AG04450 (cell line): ENCODE measurements around the gene SEPTIN14. TPM values are rescaled to one million over a fixed set of nuclear protein-coding genes. Genes with fewer than 3 reads are reported as not detected.

Experiments used
- CTCF ChIA-PET: fragments of 300-600, 350-600 bp; formaldehyde crosslinking; extraction: SDS; loops from one replicate; lab custom pipeline; 2022; ENCODE audit warnings: antibody characterized with exemption, inconsistent platforms; lab: Charles Lee
- POLR2A ChIA-PET: fragments of 350-600 bp; formaldehyde crosslinking; extraction: SDS; loops from one replicate; lab custom pipeline; 2021; ENCODE audit warnings: antibody characterized with exemption, inconsistent platforms; lab: Yijun Ruan, JAX
- DNase-seq: peaks from one replicate; pipeline ENCODE4 v3.0.0-alpha.2; 2011; ENCODE audit warnings: low read depth, low spot score
- H3K27ac ChIP-seq: one replicate; pipeline ENCODE4 v1.5.1; 2012; ENCODE audit warnings: low read depth, low read length, control low read depth
- H3K27me3 ChIP-seq: one replicate; pipeline ENCODE4 v1.6.0; 2012; ENCODE audit warnings: low read length; ENCODE audit not compliant: control insufficient read depth, insufficient read depth
- H3K4me3 ChIP-seq: 2 replicates; pipeline ENCODE4 v1.5.1; 2011; ENCODE audit warnings: mild to moderate bottlenecking, low read depth, low read length, control low read depth
- H3K9me3 ChIP-seq: 2 replicates; pipeline ENCODE4 v1.5.1; 2012; ENCODE audit warnings: low read length; ENCODE audit not compliant: control insufficient read depth, insufficient read depth
- polyA plus RNA-seq: library from polyadenylated mRNA; depleted of rRNA; stranded (reverse); fragments of >200 nt; gene quantifications from 2 replicates; pipeline ENCODE4 v1.2.3, GENCODE V29; 2011
- TF ChIP-seq, protein P1 (sequence below): IDR thresholded peaks from 2 replicates; pipeline ENCODE4 v1.5.1; 2011; ENCODE audit warnings: low read depth, low read length, control low read depth, inconsistent platforms

SEPTIN14 gene
- polyA plus RNA-seq, 1 experiment: not detected

DNA sequence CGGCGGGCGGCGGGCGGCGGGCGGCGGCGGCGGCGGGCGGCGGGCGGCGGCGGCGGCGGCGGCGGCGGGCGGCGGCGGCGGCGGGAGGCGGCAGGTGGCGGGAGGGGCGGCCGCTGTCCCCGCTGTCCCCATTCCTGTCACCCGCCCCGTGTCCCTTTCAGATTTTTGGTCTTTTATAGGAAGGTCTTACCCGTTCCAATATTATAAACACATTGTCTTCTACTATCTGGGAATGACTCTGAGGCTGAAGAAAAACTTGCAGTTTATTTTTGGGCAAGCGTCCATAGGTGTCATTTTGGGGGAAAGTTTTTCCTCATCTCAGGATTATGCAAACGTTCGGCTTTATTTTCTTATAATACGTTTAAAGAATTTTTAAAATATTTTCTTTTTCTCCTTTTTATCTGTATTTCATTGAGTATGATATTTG lies 25.3 kb upstream of the SEPTIN14 start:
- H3K4me3 ChIP-seq: peak overlapping the region; percentile 71
- H3K27me3 ChIP-seq: no peaks in the 10 kb centered on the region
- no peak overlapping the region for H3K27ac ChIP-seq
- ChIA-PET POLR2A (no interaction called here), CTCF (no interaction called here)
- TF ChIP-seq, protein P1, sequence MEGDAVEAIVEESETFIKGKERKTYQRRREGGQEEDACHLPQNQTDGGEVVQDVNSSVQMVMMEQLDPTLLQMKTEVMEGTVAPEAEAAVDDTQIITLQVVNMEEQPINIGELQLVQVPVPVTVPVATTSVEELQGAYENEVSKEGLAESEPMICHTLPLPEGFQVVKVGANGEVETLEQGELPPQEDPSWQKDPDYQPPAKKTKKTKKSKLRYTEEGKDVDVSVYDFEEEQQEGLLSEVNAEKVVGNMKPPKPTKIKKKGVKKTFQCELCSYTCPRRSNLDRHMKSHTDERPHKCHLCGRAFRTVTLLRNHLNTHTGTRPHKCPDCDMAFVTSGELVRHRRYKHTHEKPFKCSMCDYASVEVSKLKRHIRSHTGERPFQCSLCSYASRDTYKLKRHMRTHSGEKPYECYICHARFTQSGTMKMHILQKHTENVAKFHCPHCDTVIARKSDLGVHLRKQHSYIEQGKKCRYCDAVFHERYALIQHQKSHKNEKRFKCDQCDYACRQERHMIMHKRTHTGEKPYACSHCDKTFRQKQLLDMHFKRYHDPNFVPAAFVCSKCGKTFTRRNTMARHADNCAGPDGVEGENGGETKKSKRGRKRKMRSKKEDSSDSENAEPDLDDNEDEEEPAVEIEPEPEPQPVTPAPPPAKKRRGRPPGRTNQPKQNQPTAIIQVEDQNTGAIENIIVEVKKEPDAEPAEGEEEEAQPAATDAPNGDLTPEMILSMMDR: no peak
- H3K9me3 ChIP-seq: no peaks in the 10 kb centered on the region
- DNase-seq: no peak

DNA sequence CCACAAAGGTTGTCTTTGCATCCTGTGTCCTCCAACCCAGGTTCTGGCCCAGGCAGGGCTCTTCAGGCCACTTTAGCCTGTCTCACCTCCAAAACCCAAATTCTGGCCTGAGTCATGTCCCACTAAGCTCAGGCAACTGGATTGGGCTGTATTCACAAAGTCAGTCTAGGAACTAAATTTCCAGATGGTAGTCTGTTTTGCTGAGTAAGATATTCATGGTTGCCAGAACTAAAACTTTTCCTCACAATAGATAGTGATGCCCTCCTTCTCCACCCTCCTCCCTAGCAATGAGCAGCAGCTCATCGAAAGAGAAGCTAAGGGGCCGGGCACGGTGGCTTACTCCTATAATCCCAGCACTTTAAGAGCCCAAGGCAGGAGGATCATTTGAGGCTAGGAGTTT lies 21.8 kb upstream of the SEPTIN14 start:
- no peaks in the 10 kb centered on the region for H3K9me3 ChIP-seq
- no peaks in the 10 kb centered on the region for H3K27me3 ChIP-seq
- ChIA-PET POLR2A (no interaction called here), CTCF (no interaction called here)
- no peak overlapping the region for H3K27ac ChIP-seq
- no peak overlapping the region for H3K4me3 ChIP-seq
- no peak for DNase-seq
- TF ChIP-seq, protein P1: no peak

DNA sequence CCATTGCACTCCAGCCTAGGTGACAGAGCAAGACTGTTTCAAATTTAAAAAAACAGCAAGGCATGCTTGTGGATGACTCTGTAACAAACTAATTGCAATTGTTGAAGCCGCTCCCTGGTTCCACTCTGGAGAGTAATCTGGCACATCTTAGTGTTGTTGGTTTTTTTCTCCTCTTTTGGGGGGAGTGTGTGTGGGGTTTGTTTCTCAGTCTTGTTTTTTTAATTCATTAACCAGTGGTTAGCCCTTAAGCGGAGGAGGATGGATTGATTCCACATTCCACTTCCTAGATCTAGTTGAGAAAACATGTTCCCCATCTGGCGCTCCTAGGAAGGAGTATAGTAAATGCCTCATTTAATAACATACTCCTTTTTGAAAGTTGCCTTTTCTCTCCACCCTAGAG lies 16.1 kb upstream of the SEPTIN14 start:
- Histone ChIP-seq H3K27ac (no peak overlapping the region), H3K27me3 (no peaks in the 10 kb centered on the region), H3K4me3 (no peak overlapping the region), H3K9me3 (no peaks in the 10 kb centered on the region; the same call in 1 of the 2 replicates)
- ChIA-PET CTCF (no interaction called here), POLR2A (no interaction called here)
- DNase-seq: no peak
- TF ChIP-seq, protein P1: no peak

DNA sequence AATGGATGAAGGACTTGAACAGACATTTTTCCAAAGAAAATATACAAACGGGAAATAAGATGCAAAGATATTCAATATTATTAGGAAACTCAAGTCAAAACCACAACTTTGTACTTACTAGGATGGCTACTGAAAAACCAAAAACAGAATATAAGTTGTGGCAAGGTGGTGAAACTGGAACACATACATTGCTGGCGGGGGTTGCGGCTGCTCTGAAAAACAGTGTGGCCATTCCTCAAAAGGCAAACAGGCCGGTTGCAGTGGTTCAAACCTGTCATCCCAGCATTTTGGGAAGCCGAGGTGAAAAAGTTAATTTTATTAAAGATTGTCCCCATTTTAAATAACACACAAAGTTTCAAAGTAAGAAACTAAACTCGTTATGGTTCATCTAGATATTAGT lies 14.8 kb upstream of the SEPTIN14 start:
- Histone ChIP-seq H3K4me3 (no peak overlapping the region), H3K27me3 (no peaks in the 10 kb centered on the region), H3K9me3 (no peaks in the 10 kb centered on the region; the same call in 1 of the 2 replicates), H3K27ac (no peak overlapping the region)
- no peak for DNase-seq
- CTCF ChIA-PET: no interaction called here
- POLR2A ChIA-PET: no interaction called here
- TF ChIP-seq, protein P1: no peak

DNA sequence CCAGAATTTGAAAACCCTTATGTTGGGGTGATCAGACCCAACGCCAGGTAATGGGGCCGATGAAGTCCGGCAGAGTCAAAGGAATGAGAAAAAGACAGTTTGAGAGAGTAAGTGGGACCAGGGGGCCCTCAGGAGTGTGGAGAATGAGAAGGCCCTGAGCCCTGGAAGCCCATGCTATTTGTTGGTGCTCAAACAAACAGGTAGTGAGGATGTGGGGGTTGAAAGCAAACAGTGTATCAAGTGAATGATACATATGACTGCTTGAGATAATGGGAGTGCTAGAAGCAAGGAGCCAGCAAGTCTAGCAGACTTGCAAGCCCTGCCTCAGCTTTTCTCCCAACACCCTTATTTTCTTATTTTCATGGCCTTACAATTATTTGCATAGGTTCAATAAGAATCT lies 11.2 kb upstream of the SEPTIN14 start:
- ChIA-PET POLR2A (no interaction called here), CTCF (no interaction called here)
- no peak for DNase-seq
- TF ChIP-seq, protein P1: no peak
- H3K9me3 ChIP-seq: no peaks in the 10 kb centered on the region; the same call in 1 of the 2 replicates
- no peak overlapping the region for H3K27ac ChIP-seq
- no peak overlapping the region for H3K4me3 ChIP-seq
- no peaks in the 10 kb centered on the region for H3K27me3 ChIP-seq
